HG02642 (cell line): ENCODE results near the gene TEF.

Source experiments
- ATAC-seq: cut with Tn5 transposase; IDR thresholded peaks from one replicate; pipeline ENCODE4 v1.9.1; 2021; ENCODE audit warnings: mild to moderate bottlenecking; ENCODE audit not compliant: unreplicated experiment, poor library complexity

Gene TEF

GRCh38 chr22:41381329-41382097 lies at the start of gene TEF:
TSS of gene TEF (plus strand) at chr22:41381942. CDS start at chr22:41382045, 103 bp downstream.
- peak; percentile 89 for ATAC-seq

DNA sequence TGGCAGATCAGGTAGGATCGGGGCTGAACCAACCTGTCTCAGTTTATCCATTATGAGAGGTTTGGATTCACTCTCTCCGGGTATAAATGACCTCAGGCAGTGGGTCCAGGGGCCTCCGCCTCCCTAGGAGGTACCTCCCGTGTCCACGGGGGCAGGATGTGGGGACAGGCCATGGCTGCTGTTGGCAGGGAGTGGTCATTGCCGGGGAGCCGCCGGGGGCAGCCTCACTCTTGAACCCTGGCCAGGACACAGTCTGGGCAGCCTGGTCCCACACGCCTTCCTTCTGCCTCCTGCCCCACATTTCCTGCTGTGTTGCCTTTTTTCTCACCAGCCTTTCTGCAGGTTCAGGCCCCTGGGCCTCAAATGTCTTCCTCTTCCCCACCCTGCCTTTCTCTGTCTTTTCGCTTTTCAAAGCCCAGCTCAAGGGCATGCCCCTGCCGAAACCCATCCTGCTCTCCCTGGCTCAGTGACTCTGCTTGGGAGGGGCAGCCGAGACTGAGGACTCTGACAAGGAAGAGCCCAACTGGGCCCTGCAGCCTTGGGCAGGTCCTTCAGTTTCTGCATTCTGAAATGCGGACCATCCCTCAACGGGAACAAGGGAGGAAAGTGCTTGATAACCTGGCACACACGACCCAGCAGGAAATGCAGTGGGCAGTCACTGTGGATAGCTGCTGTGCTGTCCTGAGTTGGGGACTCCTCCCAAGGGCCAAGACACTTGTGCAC lies 49.4 kb upstream of the TEF start:
- ATAC-seq = no peak

DNA sequence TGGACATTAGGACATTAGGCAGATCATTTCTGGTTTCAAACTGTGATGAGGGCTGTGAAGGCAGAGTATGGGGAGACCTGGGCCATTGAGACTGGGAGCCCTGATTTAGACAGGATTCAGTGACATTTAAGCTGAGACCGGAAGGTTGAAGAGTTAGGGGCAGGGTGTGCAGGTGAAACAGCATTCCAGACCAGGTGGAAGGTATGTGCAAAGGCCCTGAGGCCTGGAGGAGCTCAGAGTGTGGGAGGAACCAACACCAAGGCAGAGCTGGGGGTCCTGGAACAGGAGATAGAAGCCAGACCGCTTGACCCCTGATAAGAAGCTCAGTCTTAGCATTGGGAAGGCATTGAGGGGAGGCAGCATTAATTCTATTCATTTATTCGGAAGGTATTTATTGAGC lies 47.9 kb upstream of the TEF start:
- no peak for ATAC-seq

DNA sequence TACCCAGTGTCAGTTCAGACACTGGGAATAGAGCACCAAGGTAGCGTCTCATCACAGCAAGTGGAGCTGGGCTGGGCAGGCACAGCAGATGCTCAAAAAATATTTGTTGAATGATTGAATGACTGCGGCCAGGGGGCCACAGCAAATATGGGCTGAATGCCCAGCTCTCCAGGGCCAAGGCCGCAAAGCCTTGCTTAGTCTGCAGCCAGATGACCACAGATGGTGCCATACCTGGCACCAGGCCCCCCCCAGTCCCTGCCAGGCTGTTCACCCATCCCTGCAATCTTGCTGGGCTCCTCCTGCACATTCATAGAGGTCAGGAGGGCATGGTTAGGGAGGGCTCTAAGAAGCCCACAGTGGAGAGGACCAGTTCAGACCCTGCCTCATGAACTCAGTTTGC lies 47.5 kb upstream of the TEF start:
- no peak for ATAC-seq

GRCh38 chr22:41334951-41335635 lies 46.6 kb upstream of the TEF start:
- no peak for ATAC-seq

GRCh38 chr22:41338614-41339212 lies 43.0 kb upstream of the TEF start:
- no peak for ATAC-seq

DNA sequence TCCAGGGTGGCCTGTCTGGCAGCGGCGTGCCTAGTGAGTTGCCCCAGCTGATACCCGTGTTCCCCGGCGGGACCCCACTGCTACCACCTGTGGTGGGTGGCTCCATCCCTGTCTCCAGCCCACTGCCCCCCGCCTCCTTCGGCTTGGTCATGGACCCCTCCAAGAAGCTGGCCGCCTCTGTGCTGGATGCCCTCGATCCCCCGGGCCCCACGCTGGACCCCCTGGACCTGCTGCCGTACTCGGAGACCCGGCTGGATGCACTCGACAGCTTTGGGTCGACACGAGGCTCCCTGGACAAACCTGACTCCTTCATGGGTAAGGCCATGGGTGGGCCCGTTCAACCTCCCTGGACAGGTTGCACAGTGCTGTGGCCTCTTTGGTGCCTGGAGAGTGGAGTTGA lies 41.9 kb upstream of the TEF start:
- ATAC-seq = no peak

DNA sequence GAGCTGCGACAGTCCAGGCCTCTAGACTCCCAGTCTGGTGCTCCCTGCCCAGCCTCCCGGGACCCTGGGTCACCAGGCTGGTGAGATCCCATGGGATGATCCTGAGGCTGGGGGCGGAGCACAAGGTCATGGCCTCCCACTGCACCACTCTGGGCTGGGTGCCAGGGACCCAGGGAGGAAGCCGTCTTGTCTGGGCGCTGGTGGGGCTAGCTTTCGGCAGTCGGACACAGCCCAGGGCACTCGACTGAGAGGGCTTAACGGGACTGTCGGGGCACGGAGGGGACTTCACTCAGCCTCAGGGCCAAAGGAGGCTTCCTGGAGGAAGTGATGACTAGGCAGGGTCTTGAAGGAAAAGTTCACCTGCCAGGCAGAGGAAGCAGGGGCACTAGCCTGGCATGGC lies 41.4 kb upstream of the TEF start:
- no peak for ATAC-seq

GRCh38 chr22:41341012-41341411 lies 40.7 kb upstream of the TEF start:
- no peak for ATAC-seq

GRCh38 chr22:41341990-41342389 lies 39.8 kb upstream of the TEF start:
- ATAC-seq = no peak

DNA sequence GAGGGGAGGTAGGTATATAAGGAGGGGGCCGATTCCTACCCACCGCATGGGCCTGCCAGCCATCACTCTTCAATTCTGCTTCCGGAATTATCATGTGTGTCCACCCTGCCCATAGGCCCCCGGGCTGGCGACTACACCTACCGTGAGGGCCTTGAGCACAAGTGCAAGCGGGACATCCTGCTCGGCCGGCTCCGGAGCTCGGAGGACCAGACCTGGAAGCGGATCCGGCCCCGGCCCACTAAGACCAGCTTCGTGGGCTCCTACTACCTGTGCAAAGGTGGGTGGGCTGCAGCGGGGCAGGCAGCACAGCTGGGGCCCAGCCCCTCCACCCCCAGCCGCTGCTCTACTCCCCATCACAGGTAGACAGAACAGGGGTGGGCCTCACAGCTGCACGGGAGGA lies 38.4 kb upstream of the TEF start:
- no peak for ATAC-seq

DNA sequence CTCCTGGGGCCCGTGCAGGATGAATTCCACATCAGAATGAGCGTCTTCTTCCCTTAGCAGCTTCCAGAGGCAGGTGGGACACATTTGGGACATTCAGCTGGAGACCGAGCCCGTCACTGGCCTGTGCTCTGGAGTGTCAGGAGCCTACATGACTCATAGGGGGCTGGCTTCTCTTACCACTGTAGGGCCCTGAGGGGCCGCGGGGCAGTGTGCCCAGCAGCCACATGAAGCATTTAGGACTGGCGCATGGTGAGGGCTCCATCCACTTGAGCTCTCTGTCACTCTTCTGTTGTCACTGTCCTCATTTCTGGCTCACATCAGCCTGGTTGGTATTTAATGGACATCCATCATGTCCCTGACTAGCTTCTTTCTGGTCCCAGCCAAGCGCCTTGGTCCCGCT lies 38.0 kb upstream of the TEF start:
- no peak for ATAC-seq

DNA sequence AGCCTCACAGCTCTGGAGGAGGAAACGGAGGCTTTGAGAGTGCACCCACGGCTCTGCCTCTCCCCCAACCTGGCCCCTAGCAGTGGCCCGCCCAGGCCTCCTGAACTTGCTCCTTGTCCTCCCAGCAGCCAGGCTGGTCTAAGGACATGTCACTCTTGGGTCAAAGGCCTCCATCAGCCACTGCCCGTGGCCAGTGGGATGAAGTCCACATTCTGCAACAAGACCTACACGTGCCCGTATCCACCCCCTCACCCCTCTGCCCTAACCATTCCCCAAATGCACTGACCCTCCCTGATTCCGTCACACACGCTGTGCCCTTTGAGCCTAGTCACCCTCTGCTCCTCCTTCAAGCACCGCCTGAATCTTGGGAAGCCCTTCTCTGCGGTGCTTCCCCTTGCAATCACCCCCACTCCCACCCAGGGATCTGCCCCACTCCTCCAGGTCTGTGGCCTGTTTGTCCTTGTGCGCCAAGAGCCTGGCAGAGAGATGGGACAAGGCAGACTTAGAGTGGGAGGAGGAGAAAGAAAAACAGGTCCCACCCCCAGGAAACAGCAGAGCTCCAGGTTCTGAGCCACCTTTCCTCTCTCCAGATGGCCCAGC lies 37.5 kb upstream of the TEF start:
- ATAC-seq = no peak

GRCh38 chr22:41345807-41346335 lies 35.9 kb upstream of the TEF start:
- no peak for ATAC-seq

- ATAC-seq = no peak
Measured at GRCh38 chr22:41347066-41347859, 34.5 kb upstream of the TEF start.

GRCh38 chr22:41348964-41349484 lies 32.7 kb upstream of the TEF start:
- no peak for ATAC-seq

- ATAC-seq = no peak
Measured at GRCh38 chr22:41350087-41350486, 31.7 kb upstream of the TEF start.

DNA sequence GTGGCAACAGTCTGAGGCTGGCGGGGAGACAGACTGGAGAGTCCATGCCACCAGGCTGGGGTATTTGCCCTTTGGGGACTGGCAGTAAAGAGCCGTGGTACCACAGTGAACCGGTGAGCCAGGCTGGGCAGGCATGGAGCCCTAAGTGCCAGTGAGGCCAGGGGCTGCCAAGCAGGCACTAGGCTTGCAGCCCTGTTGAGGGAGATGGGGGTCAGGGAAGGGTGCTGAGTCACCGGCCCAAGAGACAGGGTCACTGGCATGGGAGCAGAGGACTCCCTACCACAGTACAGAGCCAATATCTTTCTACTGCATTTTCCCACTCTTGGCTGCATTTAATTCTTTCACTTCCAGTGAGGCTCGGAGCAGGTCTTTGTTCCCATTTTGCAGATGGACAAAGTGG lies 30.7 kb upstream of the TEF start:
- no peak for ATAC-seq

DNA sequence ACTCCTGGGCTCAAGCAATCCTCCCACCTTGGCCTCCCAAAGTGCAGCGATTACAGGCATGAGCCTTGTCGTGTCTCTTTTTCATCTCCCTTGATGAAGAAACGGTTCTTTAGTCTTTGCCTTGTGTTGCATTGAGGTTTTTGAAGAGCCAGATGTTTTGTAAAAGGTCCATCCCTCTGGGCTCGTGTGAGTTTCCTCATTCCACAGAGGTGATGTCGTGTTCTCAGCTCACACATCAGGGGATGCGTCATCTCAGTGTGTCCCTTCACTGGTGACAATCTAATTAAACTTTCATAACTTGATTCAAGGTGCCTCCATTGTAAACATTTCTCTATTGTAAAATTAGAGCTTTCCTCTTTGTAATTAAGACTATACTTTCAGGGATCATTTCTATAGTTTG lies 29.7 kb upstream of the TEF start:
- ATAC-seq = no peak
